Hematopoietic multipotent progenitor cell (in vitro differentiated cells): ENCODE measurements around the gene RPRD2. TPM values are rescaled to one million over a fixed set of nuclear protein-coding genes. Genes with fewer than 3 reads are reported as not detected.
A peak's percentile ranks its signal among the peaks of the same experiment; 100 is the strongest.

ENCODE experiments used
- DNase-seq, 3 donors: peaks; one replicate each; pipeline ENCODE4 v3.0.0-alpha.2; 2011 to 2015; ENCODE audit warnings: low read depth in 2 of 3, low spot score in 2 of 3
- total RNA-seq: library from RNA; depleted of rRNA; stranded (reverse); fragments of >200 nt; gene quantifications from one replicate; pipeline ENCODE4 v1.2.3, GENCODE V29; 2012

The RPRD2 gene
- total RNA-seq, 1 donor: 10.5 TPM

DNA sequence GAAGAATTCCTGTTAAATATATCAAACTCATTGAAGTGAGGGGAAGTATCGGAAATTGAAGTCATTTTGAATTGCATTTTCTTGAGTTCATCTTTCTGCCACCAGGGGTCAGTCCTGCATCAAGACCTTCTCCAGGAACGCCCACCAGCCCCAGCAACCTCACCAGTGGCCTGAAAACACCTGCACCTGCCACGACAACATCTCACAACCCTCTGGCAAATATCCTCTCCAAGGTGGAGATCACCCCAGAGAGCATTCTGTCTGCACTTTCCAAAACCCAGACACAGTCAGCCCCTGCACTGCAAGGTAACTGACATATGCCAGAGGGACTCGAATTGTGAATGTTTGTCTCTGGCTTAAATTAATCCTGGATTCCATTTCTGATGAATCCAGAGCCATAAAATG lies 100.5 kb downstream of the RPRD2 start:
- DNase-seq: peak; percentile 48 to 71 (median 60)

DNA sequence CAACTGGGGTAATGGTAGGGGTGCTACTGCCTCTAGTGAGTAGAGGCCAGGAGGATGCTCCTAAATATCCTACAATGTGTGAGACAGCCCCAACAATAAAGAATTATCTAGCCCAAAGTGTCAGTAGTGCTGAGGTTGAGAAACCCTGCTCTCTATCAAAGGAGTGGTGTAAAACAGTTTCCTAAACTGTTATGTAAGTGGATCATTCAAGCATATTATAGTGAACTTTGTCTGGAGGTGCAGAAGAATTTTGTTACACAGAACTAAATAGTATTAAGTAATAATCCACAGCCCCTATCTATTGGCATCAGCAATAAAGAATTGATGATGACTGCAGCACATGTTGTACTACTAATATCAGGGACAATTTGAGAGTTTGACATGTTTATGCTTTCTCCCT lies 103.0 kb downstream of the RPRD2 start:
- no peak for DNase-seq

DNA sequence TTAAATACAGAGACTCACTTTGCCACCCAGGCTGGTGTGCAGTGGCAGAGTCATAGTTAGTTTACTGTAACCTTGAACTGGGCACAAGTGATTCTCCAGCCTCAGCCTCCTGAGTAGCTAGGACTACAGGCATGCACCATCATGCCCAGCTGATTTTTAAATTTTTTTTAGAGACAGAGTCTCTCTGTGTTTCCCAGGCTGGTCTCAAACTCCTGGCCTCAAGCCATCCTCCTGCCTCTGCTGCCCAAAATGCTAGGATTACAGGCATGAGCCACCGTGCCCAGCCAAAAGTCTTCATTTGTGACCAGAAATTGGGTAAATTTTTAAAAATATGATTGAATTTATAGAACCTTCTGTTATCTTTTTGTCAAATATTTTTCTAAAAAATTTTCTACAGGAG lies 105.3 kb downstream of the RPRD2 start:
- no peak for DNase-seq

DNA sequence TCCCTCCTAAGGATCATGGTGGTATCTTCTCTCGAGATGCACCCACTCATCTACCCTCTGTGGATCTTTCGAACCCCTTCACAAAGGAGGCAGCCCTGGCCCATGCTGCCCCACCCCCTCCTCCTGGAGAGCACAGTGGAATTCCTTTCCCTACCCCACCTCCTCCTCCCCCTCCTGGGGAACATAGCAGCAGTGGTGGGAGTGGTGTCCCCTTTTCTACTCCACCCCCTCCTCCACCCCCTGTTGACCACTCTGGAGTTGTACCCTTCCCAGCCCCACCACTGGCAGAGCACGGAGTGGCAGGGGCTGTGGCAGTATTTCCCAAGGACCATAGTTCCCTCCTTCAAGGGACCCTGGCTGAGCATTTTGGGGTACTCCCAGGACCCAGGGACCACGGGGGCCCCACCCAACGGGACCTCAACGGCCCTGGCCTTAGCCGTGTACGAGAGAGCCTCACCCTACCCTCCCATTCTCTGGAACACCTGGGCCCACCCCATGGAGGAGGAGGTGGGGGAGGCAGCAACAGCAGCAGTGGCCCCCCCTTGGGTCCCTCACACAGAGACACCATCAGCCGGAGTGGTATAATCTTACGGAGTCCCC lies 108.8 kb downstream of the RPRD2 start:
- DNase-seq: no peak

DNA sequence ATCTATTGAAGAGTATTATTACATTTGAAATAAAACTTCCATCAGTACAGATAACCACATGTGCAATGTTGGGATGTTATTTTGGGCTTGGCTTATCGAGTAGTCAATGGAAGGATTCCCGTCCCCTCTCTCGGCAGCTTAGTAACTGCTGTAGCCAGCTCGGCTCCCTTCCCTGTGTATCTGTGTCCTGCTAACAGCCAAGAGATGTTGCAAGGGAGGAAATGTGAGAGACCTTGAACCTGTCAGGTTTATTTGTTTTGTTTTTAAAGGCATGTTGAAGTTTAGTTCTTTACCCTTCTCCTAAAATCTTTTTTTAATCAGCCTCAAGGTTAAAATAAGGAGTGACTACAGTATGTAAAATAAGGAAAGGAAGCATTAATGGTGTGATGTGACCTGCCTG lies 109.7 kb downstream of the RPRD2 start:
- no peak for DNase-seq

DNA sequence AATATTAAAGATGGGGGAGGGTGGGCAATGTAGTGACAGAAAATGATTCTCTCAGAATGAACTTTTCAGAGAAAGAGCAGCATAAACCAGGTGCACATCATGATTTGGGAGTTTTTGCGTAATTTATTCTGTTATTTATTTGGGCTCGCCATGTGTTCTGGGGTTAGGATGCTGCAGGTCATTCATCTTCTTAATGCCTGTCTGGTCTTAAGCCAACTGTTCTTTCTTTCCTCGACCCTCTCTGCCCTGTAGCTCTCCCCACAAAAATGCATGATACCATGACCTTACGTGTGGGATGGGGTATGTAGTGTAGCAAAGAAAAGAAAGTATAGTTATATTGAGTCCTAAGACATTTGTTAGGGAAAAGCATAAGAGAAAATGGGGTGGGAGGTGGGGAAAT lies 110.9 kb downstream of the RPRD2 start:
- DNase-seq: no peak

DNA sequence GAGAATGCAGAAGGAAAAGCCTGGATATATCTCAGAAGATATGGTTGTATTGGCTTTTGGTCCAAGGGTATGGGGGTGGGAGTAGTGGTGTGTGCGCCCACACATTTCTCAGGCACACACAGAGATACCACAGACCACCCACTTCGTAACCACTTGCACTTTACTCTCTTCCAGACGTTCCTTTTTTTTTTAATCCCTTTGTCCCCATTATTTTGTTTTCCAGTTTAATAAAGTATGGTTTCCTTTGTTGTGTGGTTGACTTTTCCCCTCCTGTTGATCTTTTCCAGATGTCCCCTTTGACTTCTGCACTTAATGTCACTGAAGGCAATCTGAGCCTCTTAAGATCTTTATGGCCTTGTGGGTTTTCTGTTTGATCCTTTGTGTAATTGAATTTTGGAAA lies 112.8 kb downstream of the RPRD2 start:
- DNase-seq: no peak

DNA sequence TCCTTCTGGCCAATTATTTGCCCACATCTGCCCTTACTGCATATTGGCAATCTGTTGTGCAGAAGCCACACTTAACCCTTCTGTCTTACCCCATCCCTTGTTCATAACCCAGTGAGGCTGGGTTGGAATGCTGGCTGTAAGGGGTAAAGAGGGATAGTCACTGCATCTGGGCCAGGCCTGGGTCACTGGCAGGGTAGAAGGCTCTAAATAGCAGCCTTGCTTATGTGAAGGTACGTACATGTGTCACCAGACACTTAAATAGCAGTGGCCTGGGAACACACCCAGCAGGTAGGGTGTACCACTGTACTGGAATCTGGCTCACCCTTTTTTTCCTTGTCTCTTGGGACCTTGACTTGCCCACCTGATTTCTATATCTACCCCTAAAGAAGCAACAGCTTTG lies 113.4 kb downstream of the RPRD2 start:
- no peak for DNase-seq

DNA sequence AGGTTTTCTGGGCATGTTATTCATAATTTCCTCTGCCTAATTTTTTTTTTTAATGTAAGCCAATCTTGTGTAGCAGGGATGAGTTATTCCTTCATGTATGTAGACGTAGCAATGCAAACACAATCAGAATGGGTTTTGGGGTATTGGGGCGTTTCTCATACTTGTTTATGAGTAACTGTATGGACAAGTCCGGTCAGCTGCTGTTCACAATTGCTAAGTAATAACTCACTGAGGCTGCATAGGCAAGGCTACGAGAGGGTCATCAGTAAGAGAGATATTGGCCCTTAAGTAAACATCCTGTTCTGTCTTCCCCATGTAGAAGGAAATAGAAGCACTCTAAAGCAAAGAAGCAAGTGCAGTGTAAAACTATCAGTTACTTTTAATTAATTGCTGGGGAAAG lies 113.8 kb downstream of the RPRD2 start:
- no peak for DNase-seq

DNA sequence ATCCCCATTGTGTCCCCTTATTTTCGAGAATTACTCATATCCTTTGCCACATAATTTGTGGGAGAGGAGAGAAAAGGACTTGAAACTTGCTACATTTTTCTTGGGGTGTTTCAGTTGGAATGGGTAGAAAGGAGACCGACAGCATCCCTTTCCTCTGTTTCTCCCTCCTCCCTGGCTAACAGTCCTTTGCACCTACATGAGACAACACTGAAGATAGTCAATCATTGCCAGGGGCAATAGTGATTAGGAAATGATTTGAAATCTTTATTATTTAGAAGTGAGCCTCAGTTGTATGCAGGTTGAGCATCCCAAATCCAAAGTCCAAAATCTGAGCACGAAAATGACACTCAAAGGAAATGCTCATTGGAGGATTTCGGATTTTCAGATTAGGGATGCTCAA lies 115.4 kb downstream of the RPRD2 start:
- DNase-seq: no peak

DNA sequence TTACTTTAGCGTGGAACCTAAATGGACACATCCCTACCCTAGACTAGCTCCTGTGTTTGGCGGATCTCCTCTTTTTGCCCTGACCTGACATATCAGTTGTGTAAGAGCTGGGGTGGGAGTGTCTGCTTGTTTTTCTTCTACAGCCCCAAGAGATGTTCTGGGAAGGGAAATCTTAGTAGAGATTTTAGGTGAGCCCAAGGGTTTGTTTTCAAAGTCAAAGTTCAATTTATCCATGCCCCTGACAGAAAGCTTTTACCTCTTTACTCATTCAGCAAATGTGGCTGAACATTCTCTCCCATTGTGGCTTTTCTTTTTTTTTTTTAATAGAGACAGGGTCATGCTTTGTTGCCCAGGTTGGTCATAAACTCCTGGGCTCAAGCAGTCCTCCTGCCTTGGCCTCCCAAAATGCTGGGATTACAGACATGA lies 116.0 kb downstream of the RPRD2 start:
- no peak for DNase-seq

DNA sequence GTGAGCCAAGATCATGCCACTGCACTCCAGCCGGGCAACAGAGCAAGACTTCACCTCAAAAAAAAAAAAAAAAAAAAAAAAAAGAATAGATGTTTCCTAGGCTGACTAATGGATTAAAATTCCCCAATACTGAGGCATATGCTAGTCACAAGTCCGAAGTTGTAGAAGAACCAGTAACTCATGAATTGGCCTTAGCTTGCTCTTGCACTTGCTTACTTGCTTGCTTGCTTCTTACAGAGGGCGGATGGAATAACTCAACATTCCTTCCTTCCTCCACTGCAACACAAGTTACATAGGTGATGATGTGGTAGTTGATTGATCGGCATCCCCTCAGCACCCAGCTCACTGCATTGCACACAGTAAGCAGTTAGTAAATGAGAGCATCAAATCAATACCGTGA lies 120.5 kb downstream of the RPRD2 start:
- no peak for DNase-seq

DNA sequence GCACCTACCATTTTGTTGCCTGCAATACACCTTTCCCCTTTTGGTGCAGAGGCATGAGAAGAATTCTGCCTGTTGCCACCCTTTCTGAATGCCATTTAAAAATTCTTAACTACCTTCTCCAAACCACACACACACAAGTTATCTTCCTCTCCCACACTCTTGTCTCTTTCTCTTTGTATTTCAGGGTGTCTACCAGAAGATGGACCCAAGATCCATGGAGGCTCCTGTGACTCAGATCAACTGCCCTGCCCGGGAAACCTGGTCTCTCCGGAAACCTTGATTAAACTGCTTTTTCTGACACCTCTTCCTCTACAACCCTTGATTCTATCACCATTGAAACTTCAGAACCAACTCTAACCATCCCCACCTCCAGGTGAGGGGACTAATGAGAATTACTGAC lies 120.9 kb downstream of the RPRD2 start:
- DNase-seq: peak in 1 of 3 donors; percentile 28

DNA sequence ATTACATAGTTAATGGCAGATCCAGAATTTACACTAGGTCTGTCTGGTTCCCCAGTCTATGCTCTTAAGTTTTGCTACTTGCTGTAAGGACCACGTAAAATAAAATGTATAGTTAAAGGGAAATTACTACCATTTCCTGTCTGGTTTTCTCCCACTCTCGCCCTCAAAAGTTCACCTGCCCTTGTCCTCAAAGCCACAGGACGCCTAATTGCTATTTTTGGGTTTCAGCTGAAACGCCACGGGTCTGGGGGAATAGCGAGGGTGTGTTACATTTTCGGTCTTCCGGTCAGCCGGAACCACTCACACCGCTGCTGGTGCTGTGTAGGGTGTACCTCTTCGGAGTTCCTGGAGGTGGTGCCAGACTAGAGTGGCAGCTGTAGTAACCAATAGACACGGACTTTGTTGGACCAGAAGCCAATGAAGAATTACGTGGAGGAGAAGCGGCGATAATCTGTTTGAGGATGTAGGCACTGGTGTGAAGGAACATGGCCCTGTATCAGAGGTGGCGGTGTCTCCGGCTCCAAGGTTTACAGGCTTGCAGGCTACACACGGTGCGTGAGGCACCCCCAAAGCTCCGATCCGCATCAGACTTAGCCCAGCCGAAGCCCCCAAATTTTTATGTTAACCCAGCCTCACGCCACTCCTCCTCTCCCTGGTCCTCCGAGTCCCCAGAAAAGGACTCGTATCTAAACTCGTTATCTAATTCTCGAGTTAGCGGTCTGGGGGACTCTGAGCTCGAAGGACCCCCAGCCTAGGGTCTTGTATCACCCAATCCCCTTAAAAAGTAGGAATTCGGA lies 123.2 kb downstream of the RPRD2 start, which contains the start of gene TARS2:
TARS2 (plus strand) TSS at position 454 of the 797 bp plus-strand sequence; CDS start at position 486, 32 bp downstream.
- DNase-seq: peak; percentile 73 to 99 (median 95)

DNA sequence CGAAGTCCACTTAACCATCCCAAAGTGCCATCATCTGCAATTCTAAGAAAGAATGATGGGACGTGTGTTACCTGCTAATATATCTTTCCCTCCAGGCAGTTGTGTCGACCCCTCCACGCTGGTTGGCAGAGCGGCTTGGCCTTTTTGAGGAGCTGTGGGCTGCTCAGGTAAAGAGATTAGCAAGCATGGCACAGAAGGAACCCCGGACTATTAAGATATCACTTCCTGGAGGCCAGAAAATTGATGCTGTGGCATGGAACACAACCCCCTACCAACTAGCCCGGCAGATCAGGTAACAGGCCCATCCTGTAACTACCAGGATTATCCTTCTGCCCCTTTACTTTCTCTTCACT lies 123.8 kb downstream of the RPRD2 start:
- DNase-seq: no peak

DNA sequence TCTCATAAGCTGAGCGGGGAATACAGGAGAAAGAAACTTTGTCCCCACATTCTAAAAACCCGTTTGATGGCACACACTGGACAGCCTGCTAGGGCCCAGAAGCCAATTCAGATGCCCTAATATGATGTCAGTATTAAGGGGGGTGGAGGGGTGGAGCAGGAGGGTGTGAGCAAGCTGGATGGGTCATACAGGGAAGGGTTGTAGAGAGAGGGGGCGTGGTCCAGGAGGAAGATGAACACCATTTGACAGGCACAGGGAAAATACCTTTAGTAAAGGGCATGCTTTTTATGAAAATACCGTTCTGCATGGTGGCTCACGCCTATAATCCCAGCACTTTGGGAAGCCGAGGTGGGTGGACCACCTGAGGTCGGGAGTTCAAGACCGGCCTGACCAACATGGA lies 129.2 kb downstream of the RPRD2 start:
- DNase-seq: no peak

DNA sequence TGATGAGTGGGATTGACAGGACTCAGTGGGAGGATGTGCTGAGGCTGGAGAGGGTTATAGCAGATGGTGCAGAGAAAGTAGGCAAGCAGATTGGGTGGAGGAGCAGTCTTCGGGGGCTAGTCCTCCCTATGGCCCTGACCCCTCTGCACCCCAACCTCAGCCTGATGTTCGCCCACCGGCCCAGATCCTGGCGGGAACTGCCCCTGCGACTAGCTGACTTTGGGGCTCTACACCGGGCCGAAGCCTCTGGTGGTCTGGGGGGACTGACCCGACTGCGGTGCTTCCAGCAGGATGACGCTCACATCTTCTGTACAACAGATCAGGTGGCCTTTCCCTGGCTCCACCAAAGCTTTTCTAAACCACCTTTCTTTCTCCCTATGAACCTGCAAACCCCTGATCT lies 134.4 kb downstream of the RPRD2 start:
- DNase-seq: no peak

DNA sequence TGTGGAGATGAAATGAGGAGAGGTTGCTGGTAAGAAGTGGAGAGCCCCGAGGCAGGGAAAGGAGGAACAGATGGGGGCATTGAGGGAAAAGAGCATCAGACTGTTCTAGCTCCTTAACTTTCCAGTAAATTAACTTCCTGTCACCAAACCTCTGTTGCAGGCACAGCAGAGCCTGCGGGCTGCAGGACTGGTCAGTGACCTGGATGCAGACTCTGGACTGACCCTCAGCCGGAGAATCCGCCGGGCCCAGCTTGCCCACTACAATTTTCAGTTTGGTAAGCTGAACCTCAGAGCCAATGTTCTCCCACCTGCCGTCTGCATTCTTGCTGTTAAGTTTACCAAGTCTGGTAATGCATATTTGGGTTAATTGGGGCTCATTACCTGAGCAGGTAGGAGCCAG lies 141.5 kb downstream of the RPRD2 start:
- DNase-seq: no peak

DNA sequence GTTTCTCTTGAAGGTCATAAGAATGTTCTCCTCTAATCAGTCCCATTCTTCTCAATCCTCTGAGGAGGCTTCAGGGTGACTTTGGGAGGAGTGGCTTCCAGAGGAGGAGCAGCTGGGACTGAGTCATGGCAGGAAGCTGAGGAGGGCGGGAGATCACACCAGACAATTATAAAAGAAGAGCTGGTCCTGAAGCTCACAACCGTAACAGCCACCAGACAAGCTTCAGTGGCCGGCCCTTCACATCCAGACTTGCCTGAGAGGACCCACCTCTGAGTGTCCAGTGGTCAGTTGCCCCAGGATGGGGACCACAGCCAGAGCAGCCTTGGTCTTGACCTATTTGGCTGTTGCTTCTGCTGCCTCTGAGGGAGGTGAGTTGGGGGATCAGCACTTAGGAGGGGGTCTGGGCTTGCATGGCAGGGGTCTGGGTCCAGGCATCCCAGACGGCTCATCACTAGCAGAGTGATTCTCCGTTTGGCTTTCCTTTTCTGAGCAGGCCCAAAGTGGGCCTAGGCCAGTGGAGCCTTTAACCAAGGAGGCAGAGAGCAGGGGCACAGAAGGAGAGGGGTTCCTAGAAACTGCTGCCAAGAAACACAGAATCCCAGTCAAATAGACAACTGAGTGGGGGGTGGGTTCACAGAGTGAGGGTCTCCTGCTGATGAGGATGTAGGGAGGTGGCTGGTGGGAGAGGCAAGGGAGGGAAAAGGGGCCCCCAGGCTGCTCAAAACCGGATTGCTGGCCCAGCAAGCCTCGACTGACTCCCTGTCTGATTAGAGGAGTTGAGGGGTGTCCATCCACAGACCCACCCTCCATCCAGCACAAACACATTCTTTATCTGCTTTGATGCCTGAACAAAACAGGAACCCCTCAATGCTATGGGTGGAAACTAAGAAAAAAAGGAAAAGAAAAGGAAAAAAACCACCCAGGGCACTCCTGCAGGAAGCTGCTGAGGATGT lies 144.2 kb downstream of the RPRD2 start, which contains the start of gene ECM1:
ECM1 (plus strand) TSS at position 198 of the 953 bp plus-strand sequence; CDS start at position 299, 101 bp downstream.
- DNase-seq: peak in 1 of 3 donors; percentile 14

DNA sequence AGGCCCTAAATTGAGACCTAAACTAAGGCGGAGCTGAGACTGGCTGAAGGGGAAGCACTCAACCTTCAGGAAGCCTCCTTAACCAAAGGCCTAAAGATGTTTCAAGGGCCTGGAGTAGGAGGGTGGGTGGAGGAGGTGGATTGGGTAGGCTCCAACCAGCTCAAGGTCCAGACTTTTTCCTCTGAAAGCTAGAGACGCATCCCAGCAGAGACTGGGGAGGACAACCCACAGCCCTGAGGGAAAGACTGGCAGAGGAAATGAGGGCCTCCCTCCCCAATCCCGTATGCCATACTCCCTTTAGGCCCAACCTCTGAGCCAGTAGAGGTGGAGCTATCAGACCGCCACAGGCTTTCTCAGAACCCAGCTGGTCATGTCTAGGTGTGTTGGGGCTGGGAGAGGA lies 145.0 kb downstream of the RPRD2 start:
- no peak for DNase-seq

DNA sequence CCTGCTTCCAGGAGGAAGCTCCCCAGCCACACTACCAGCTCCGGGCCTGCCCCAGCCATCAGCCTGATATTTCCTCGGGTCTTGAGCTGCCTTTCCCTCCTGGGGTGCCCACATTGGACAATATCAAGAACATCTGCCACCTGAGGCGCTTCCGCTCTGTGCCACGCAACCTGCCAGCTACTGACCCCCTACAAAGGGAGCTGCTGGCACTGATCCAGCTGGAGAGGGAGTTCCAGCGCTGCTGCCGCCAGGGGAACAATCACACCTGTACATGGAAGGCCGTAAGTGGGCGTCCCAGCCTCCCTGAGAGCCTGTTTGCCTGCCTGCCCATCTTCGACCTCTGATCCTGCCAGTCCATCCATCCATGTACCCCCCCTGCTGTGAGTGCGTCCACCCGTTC lies 147.6 kb downstream of the RPRD2 start:
- no peak for DNase-seq
